GM19043 (cell line): ENCODE results near the gene PGGHG.
"Not testable (repeated sequence)": the region's sequence is repeated elsewhere in the genome, so short reads cannot be mapped to it uniquely, and the experiment has no call there.

Source experiments
- ATAC-seq: cut with Tn5 transposase; IDR thresholded peaks from one replicate; pipeline ENCODE4 v1.9.1; 2021; ENCODE audit warnings: low read depth; ENCODE audit not compliant: unreplicated experiment

Gene PGGHG

DNA sequence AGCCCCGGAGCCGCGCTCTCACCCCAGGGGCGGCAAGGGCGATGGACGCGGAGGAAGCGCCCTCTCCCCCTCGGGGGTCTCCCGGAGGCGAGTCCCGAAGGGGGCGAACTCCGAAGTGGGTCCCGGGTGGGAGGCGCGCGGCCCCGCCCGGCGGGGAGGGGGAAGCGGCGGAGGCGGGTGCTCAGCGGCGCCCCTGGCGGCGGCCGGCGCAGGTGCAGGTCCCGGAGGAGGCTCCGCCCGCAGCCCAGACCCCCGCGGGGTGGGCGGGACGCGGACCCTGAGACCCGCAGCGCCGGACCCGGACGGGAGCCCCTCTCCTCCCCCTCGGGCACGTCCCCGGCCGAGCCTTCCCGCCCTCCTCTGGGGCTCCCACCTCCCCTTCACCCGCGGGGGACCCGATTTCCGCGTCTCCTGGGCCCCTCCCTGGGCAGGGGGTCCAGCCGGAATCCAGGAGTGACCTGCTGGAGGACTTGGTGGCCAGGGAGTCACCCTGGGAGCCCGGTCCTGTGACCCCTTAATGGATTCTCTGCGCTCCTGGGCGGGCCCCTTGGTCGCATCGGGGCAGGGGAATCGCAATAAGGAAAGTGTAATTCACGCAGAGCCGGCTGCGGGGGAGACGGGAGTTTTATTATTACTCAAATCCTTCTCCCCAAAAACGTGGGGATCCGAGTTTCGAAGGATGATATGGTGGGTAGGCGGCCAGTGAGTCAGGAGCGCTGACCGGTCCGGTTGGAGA, 22.3 kb downstream of the PGGHG start:
- not testable (repeated sequence) for ATAC-seq

DNA sequence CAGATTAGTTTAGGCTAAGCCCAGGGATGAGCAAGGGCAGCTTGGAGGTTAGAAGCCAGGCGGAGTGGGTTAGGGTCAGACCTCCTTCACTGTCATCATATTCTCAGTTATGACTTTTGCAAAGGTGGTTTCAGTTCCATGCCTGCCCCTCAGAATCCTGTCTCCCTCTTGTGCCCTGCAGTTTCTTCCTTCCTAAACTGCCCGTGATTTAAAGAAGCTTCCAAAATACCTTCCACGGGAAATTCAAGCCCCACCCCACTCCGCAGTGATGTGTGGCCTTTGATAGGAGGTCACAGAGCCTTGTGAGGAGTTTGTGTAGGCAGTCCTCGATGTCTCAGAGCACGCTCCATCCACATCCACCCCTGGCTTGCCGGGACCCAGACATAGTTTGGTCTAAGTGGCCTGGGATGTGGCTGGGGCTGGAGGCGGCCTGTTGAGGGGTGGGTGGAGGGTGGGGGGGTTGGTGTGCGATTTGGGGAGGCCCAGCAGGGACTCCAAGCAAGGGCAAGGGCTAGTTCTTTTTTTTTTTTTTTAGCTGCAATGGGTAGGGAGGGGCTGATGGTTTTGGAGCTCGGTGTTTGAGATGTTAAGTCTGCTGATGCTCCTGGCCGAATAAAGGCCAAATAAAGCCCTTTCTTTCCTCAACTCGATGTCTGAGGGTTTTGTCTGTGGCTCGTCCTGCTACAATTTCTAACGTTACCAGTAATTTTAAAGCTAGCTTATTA, 23.3 kb downstream of the PGGHG start:
- no peak for ATAC-seq

DNA sequence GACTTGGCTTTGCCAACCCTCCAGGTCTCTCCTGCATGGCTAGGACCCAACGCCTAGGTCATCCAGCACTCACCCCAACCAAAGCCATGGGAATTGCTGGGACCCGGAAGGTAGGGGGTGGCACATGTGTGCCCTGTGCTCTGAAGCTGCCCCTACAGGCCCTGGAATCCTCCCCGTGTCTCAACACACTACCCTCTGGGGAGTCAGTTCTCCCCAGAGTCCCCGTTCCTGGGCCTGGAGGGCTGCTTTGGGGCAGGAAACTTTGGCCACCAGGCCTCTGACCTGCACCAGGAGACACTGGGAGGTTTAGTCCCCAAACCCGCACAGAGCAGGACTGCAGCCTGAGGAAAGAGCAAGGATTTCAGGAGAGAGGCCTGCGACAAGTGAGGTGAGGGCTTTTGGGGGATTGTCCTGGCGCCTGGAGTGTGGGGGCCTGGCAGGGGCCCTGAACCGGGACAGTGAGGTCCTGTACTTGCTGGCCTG, 24.4 kb downstream of the PGGHG start:
- no peak for ATAC-seq

DNA sequence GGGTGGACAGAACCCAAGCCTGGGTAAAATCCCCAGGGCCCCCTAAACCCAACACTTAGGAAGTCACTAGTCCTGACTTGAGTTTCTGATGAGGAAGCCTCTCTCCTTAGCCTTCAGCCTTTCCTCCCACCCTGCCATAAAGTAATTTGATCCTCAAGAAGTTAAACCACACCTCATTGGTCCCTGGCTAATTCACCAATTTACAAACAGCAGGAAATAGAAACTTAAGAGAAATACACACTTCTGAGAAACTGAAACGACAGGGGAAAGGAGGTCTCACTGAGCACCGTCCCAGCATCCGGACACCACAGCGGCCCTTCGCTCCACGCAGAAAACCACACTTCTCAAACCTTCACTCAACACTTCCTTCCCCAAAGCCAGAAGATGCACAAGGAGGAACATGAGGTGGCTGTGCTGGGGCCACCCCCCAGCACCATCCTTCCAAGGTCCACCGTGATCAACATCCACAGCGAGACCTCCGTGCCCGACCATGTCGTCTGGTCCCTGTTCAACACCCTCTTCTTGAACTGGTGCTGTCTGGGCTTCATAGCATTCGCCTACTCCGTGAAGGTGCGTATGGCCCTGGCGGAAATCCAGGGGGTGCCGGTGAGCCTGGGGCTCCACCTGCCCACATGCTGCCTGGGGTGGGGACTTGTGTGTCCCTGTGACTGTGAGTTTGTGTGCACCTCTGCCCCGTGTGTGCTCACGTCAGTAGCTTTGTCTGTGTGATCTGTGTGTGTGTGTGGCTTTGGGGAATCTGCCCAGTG, 25.0 kb downstream of the PGGHG start, which contains the start of gene IFITM1:
Gene IFITM1 (plus strand): TSS at position 254 of the 767 bp plus-strand sequence. CDS start 131 bp downstream, at position 385.
- ATAC-seq: peak; percentile 32

DNA sequence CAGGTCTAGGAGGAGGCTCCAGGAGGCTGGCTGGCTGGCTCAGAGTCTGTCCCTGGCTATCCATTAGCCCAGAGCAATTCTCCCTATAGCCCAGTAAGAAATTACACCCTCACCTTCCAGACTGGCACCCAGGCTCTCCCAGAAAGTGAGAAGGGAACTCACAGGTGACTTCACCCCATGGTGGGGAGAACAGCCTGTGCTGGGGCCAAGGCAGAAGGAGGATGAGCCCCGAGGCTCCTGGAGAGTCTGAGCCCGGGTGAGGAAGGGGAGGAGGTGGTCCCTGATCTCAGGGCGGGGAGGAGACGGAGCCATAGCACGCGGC, 25.6 kb downstream of the PGGHG start:
- ATAC-seq: not testable (repeated sequence)

DNA sequence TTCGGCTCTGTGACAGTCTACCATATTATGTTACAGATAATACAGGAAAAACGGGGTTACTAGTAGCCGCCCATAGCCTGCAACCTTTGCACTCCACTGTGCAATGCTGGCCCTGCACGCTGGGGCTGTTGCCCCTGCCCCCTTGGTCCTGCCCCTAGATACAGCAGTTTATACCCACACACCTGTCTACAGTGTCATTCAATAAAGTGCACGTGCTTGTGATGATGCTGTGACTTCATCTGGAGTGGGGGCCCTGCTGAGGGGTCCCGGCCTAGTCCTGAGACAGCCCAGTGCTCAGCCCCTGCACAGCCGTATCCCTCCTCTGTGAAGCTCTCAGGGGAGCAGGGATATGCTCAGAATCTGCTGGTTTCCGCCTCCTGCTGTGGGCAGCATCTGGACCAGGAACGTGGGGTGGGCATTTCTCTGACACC, 26.1 kb downstream of the PGGHG start:
- no peak for ATAC-seq

GRCh38 chr11:315516-315994, 26.6 kb downstream of the PGGHG start:
- no peak for ATAC-seq

GRCh38 chr11:316031-316701, 27.2 kb downstream of the PGGHG start:
- no peak for ATAC-seq

GRCh38 chr11:316891-317301, 28.0 kb downstream of the PGGHG start:
- no peak for ATAC-seq

DNA sequence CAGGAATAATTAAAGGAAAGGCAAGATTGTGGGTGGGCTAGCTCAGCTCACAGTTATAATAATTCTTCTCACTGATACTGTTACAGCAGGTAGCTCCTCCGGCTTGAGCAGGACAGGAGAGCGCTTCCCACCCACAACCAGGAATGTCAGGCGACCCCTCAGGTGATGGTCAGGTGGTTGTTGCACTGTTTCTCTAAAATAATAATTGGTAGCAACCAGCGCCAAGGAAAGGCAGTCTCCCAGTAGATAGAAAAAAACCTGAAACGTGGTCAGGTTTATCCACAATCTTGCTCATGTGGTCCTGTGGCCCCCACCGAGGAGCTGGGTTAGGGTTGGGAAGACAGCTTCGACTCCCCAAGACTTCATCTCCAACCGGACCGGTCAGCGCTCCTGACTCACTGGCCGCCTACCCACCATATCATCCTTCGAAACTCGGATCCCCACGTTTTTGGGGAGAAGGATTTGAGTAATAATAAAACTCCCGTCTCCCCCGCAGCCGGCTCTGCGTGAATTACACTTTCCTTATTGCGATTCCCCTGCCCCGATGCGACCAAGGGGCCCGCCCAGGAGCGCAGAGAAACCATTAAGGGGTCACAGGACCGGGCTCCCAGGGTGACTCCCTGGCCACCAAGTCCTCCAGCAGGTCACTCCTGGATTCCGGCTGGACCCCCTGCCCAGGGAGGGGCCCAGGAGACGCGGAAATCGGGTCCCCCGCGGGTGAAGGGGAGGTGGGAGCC, 28.9 kb downstream of the PGGHG start:
- not testable (repeated sequence) for ATAC-seq

GRCh38 chr11:318405-319120, 29.6 kb downstream of the PGGHG start:
- ATAC-seq: not testable (repeated sequence)

- ATAC-seq: not testable (repeated sequence)
These were observed 30.4 kb downstream of the PGGHG start for GRCh38 chr11:319121-319887.

GRCh38 chr11:319888-320273, 31.0 kb downstream of the PGGHG start:
- ATAC-seq: not testable (repeated sequence)

DNA sequence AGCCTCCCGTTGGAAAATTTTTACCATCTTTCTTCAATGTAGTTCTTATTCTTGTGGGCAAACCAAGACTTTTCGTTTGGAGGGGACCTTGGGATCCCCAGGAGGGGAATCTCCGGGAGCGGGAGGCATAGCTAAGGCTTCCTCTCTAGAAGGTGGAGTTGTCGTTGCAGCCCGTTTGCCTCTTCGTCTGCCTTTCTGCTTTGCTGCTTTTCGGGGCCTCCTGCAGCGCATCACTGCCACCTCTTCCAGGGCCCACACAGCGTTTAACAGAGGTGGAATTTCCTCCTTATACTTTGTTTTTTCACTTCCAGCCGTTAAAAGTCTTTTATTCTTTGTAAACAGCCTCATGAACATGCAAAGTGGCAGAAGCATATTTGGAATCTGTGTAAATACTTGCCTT, 35.2 kb downstream of the PGGHG start:
- ATAC-seq: no peak

GRCh38 chr11:324593-325517, 35.9 kb downstream of the PGGHG start:
- ATAC-seq: not testable (repeated sequence)

DNA sequence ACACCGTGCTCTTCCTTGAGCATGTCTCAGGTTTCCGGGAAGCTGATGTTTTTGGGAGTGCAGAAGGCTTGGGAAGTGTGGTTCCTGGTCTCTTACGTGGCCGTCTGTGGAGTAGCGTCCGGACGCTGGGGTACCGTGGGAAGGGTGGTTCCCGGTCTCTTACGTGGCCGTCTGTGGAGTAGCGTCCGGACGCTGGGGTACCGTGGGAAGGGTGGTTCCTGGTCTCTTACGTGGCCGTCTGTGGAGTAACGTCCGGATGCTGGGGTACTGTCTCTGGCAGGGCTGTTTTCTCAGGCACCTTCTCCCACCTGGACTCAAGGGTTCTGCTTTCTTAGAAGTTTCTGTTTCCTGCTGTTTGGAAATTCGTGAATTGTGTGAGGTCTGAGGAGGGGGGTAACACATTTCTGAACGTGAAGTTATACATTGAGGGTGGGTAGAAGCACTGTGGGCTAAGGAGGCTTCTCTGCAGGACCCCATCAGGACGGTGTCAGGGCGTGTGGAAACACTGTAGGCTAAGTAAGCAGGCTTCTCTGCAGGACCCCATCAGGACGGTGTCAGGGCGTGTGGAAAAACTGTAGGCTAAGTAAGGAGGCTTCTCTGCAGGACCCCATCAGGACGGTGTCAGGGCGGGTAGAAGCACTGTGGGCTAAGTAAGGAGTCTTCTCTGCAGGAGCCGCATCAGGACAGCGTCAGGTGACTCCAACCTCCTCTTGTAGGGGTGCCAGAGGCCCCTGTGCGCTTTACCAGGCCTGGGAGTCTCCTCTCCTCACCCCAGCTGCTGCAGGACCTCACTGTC, 37.1 kb downstream of the PGGHG start:
- no peak for ATAC-seq

DNA sequence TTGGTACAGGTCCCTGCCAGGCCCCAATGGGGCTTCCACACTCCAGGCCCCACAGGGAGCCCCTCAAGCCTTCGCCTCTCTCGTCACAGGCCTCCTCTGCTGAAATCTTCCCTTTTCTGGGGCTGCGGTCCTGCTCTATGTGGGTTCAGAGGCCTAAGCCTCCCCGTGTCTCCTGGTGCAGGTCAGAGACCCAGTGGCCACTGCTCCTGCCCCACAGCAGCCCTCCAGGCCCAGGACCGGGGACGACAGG, 37.6 kb downstream of the PGGHG start:
- ATAC-seq: no peak
